ENCODE measurements around the gene OR10Z1. TPM values are rescaled to one million over a fixed set of nuclear protein-coding genes. Genes with fewer than 3 reads are reported as not detected.

Gene OR10Z1
- total RNA-seq, 1 experiment from 2014 or later = not detected

Other genes starting within 250 kb of the OR10Z1 start
- gene OR10T2, start 205.8 kb upstream of the OR10Z1 start, total RNA-seq (2014; rRNA removed; shearing (Covaris generic)) = not detected in 2 replicates
- not detected in 2 replicates for gene OR10K2, start 179.0 kb upstream of the OR10Z1 start, total RNA-seq (2014; rRNA removed; shearing (Covaris generic))
- gene OR10K1, start 143.4 kb upstream of the OR10Z1 start, total RNA-seq (2014; rRNA removed; shearing (Covaris generic)) = not detected in 2 replicates
- gene OR10R2, start 133.0 kb upstream of the OR10Z1 start, total RNA-seq (2014; rRNA removed; shearing (Covaris generic)) = not detected in 2 replicates
- not detected in 2 replicates for gene OR6Y1, start 50.9 kb upstream of the OR10Z1 start, total RNA-seq (2014; rRNA removed; shearing (Covaris generic))
- not detected in 2 replicates for gene OR6P1, start 34.7 kb upstream of the OR10Z1 start, total RNA-seq (2014; rRNA removed; shearing (Covaris generic))
- gene OR10X1, start 25.4 kb upstream of the OR10Z1 start, total RNA-seq (2014; rRNA removed; shearing (Covaris generic)) = not detected in 2 replicates
- gene SPTA1, start 81.4 kb downstream of the OR10Z1 start, total RNA-seq (2014; rRNA removed; shearing (Covaris generic)) = 1.6 and 2.4 TPM in 2 replicates
- not detected in 2 replicates for gene OR6K2, start 95.4 kb downstream of the OR10Z1 start, total RNA-seq (2014; rRNA removed; shearing (Covaris generic))
- gene OR6K3, start 115.5 kb downstream of the OR10Z1 start, total RNA-seq (2014; rRNA removed; shearing (Covaris generic)) = not detected in 2 replicates
- gene OR6K6, start 149.5 kb downstream of the OR10Z1 start, total RNA-seq (2014; rRNA removed; shearing (Covaris generic)) = not detected in 2 replicates
- gene OR6N1, start 166.9 kb downstream of the OR10Z1 start, total RNA-seq (2014; rRNA removed; shearing (Covaris generic)) = not detected in 2 replicates
- not detected in 2 replicates for gene OR6N2, start 175.9 kb downstream of the OR10Z1 start, total RNA-seq (2014; rRNA removed; shearing (Covaris generic))
- gene MNDA, start 226.1 kb downstream of the OR10Z1 start, total RNA-seq (2014; rRNA removed; shearing (Covaris generic)) = 0.39 TPM in 1 of 2 replicates, not detected in the other